Breast epithelium (tissue), 3 donors: ENCODE data around the gene FAM131A.

Experiments
- CTCF ChIP-seq, 3 donors: fragments of 450-650 bp; IDR thresholded peaks; one replicate each; pipeline ENCODE4 v1.5.1; 2016 to 2017; ENCODE audit warnings: antibody characterized with exemption in 3 of 3, mild to moderate bottlenecking in 3 of 3, moderate library complexity in 3 of 3
- POLR2A ChIP-seq: fragments of 450-650 bp; IDR thresholded peaks from one replicate; pipeline ENCODE4 v1.6.1; 2016; ENCODE audit warnings: antibody characterized with exemption, mild to moderate bottlenecking, moderate library complexity
- POLR2AphosphoS5 ChIP-seq, 3 donors: sonication (generic); formaldehyde crosslinking; IDR thresholded peaks; one replicate each; pipeline ENCODE4 v1.6.1; 2017; ENCODE audit warnings: antibody characterized with exemption in 3 of 3

- TF ChIP-seq CTCF (IDR thresholded peaks at IDR 0.05) (no peak), POLR2AphosphoS5 (IDR thresholded peaks at IDR 0.05) (no peak), POLR2A (no peak)
Measured at GRCh38 chr3:184352149-184352785, 14.9 kb downstream of the FAM131A start.
